Glomerular endothelial cell (primary cell): ENCODE results near the gene MATN1. TPM values are rescaled to one million over a fixed set of nuclear protein-coding genes. Genes with fewer than 3 reads are reported as not detected.

Experiments
- DNase-seq: peaks from one replicate; pipeline ENCODE4 v3.0.0-alpha.2; 2011; ENCODE audit warnings: low read depth, low spot score; ENCODE audit errors: extremely low read depth
- total RNA-seq: library from RNA; depleted of rRNA; stranded (reverse); fragments of >200 nt; gene quantifications from 2 replicates; pipeline ENCODE4 v1.2.3, GENCODE V29; 2015

The MATN1 gene
- total RNA-seq, 1 donor from 2014 or later, result not detected

- no peak for DNase-seq
These were observed 34.8 kb upstream of the MATN1 start for GRCh38 chr1:30758121-30758688.

- DNase-seq, result no peak
These were observed 34.2 kb upstream of the MATN1 start, which contains the start of gene LAPTM5 for GRCh38 chr1:30757352-30758120. LAPTM5 (minus strand) TSS chr1:30757774; CDS start chr1:30757745, 29 bp downstream.

GRCh38 chr1:30756545-30757351, 33.4 kb upstream of the MATN1 start:
- DNase-seq, result no peak

GRCh38 chr1:30756206-30756544, 32.8 kb upstream of the MATN1 start:
- DNase-seq, result no peak

GRCh38 chr1:30755746-30756145, 32.4 kb upstream of the MATN1 start:
- DNase-seq, result no peak

- no peak for DNase-seq
These were observed 31.9 kb upstream of the MATN1 start for GRCh38 chr1:30755334-30755733.

- DNase-seq, result no peak
These were observed 31.3 kb upstream of the MATN1 start for GRCh38 chr1:30754684-30755171.

- no peak for DNase-seq
These were observed 30.3 kb upstream of the MATN1 start for GRCh38 chr1:30753660-30754123.

- no peak for DNase-seq
These were observed 29.7 kb upstream of the MATN1 start for GRCh38 chr1:30753118-30753517.

- DNase-seq, result no peak
These were observed 29.2 kb upstream of the MATN1 start for GRCh38 chr1:30752651-30752908.

GRCh38 chr1:30751830-30752650, 28.7 kb upstream of the MATN1 start:
- no peak for DNase-seq

GRCh38 chr1:30750731-30751291, 27.4 kb upstream of the MATN1 start:
- DNase-seq, result no peak

GRCh38 chr1:30749691-30750583, 26.6 kb upstream of the MATN1 start:
- DNase-seq, result no peak

GRCh38 chr1:30748699-30749401, 25.5 kb upstream of the MATN1 start:
- no peak for DNase-seq

- DNase-seq, result no peak
These were observed 24.8 kb upstream of the MATN1 start for GRCh38 chr1:30748098-30748698.

- DNase-seq, result no peak
These were observed 23.9 kb upstream of the MATN1 start for GRCh38 chr1:30747033-30748008.
